Measurements from ENCODE around the gene PRRX2. TPM values are rescaled to one million over a fixed set of nuclear protein-coding genes. Genes with fewer than 3 reads are reported as not detected.

PRRX2 gene
- total and polyA plus RNA-seq, 2 experiments from 2014 or later, result 5.8 to 8.3 TPM

DNA sequence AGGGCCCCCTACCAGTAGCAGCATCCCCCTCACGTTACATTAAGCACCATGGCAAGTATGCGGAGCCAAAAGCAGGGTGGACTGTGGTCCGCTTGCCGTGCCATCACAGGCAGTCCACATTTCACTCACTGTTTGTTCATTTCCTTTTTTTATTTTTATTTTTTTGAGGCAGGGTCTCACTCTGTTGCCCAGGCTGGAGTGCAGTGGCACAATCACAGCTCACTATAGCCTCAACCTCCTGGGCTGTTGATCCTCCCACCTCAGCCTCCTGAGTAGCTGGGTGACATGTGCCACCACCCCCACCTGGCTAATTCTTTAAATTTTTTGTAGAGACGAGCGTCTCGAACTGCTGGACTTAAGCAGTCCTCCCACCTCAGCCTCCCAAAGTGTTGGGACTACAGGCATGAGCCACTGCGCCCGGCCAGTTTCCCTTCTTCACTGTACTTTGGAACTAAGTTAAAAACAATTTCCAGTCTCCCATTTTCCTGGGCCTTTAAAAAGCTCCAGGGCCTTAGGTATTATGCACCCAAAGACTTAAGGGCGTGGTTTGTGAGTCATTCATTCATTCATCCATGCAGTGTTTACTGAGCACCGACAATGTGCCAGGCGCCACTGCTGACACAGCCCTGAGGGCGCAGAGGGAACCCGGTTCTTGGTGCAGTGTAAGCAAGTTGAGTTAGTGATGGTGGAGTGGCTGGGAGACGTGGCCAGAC is 19.9 kb downstream of the PRRX2 start (continued):
- TF ChIP-seq, protein P1, sequence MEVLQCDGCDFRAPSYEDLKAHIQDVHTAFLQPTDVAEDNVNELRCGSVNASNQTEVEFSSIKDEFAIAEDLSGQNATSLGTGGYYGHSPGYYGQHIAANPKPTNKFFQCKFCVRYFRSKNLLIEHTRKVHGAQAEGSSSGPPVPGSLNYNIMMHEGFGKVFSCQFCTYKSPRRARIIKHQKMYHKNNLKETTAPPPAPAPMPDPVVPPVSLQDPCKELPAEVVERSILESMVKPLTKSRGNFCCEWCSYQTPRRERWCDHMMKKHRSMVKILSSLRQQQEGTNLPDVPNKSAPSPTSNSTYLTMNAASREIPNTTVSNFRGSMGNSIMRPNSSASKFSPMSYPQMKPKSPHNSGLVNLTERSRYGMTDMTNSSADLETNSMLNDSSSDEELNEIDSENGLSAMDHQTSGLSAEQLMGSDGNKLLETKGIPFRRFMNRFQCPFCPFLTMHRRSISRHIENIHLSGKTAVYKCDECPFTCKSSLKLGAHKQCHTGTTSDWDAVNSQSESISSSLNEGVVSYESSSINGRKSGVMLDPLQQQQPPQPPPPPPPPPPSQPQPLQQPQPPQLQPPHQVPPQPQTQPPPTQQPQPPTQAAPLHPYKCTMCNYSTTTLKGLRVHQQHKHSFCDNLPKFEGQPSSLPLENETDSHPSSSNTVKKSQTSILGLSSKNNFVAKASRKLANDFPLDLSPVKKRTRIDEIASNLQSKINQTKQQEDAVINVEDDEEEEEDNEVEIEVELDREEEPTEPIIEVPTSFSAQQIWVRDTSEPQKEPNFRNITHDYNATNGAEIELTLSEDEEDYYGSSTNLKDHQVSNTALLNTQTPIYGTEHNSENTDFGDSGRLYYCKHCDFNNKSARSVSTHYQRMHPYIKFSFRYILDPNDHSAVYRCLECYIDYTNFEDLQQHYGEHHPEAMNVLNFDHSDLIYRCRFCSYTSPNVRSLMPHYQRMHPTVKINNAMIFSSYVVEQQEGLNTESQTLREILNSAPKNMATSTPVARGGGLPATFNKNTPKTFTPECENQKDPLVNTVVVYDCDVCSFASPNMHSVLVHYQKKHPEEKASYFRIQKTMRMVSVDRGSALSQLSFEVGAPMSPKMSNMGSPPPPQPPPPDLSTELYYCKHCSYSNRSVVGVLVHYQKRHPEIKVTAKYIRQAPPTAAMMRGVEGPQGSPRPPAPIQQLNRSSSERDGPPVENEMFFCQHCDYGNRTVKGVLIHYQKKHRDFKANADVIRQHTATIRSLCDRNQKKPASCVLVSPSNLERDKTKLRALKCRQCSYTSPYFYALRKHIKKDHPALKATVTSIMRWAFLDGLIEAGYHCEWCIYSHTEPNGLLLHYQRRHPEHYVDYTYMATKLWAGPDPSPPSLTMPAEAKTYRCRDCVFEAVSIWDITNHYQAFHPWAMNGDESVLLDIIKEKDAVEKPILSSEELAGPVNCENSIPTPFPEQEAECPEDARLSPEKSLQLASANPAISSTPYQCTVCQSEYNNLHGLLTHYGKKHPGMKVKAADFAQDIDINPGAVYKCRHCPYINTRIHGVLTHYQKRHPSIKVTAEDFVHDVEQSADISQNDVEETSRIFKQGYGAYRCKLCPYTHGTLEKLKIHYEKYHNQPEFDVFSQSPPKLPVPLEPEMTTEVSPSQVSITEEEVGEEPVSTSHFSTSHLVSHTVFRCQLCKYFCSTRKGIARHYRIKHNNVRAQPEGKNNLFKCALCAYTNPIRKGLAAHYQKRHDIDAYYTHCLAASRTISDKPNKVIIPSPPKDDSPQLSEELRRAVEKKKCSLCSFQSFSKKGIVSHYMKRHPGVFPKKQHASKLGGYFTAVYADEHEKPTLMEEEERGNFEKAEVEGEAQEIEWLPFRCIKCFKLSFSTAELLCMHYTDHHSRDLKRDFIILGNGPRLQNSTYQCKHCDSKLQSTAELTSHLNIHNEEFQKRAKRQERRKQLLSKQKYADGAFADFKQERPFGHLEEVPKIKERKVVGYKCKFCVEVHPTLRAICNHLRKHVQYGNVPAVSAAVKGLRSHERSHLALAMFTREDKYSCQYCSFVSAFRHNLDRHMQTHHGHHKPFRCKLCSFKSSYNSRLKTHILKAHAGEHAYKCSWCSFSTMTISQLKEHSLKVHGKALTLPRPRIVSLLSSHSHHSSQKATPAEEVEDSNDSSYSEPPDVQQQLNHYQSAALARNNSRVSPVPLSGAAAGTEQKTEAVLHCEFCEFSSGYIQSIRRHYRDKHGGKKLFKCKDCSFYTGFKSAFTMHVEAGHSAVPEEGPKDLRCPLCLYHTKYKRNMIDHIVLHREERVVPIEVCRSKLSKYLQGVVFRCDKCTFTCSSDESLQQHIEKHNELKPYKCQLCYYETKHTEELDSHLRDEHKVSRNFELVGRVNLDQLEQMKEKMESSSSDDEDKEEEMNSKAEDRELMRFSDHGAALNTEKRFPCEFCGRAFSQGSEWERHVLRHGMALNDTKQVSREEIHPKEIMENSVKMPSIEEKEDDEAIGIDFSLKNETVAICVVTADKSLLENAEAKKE (CRISPR knock-in tag; IDR thresholded peaks at IDR 0.05), result no peak
- TF ChIP-seq, protein P2, sequence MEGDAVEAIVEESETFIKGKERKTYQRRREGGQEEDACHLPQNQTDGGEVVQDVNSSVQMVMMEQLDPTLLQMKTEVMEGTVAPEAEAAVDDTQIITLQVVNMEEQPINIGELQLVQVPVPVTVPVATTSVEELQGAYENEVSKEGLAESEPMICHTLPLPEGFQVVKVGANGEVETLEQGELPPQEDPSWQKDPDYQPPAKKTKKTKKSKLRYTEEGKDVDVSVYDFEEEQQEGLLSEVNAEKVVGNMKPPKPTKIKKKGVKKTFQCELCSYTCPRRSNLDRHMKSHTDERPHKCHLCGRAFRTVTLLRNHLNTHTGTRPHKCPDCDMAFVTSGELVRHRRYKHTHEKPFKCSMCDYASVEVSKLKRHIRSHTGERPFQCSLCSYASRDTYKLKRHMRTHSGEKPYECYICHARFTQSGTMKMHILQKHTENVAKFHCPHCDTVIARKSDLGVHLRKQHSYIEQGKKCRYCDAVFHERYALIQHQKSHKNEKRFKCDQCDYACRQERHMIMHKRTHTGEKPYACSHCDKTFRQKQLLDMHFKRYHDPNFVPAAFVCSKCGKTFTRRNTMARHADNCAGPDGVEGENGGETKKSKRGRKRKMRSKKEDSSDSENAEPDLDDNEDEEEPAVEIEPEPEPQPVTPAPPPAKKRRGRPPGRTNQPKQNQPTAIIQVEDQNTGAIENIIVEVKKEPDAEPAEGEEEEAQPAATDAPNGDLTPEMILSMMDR (conservative IDR thresholded peaks at IDR 0.05; ENCODE audit: low read depth in 2 of 2), result no peak
- TF ChIP-seq ZNF114 (CRISPR knock-in tag; IDR thresholded peaks at IDR 0.05), result no peak
- no peak for TF ChIP-seq POLR2AphosphoS5 (IDR thresholded peaks at IDR 0.05; ENCODE audit: low read depth)
- TF ChIP-seq STAT1 (IDR thresholded peaks at IDR 0.05; ENCODE audit: unreplicated experiment), result no peak
- TF ChIP-seq, protein P3, sequence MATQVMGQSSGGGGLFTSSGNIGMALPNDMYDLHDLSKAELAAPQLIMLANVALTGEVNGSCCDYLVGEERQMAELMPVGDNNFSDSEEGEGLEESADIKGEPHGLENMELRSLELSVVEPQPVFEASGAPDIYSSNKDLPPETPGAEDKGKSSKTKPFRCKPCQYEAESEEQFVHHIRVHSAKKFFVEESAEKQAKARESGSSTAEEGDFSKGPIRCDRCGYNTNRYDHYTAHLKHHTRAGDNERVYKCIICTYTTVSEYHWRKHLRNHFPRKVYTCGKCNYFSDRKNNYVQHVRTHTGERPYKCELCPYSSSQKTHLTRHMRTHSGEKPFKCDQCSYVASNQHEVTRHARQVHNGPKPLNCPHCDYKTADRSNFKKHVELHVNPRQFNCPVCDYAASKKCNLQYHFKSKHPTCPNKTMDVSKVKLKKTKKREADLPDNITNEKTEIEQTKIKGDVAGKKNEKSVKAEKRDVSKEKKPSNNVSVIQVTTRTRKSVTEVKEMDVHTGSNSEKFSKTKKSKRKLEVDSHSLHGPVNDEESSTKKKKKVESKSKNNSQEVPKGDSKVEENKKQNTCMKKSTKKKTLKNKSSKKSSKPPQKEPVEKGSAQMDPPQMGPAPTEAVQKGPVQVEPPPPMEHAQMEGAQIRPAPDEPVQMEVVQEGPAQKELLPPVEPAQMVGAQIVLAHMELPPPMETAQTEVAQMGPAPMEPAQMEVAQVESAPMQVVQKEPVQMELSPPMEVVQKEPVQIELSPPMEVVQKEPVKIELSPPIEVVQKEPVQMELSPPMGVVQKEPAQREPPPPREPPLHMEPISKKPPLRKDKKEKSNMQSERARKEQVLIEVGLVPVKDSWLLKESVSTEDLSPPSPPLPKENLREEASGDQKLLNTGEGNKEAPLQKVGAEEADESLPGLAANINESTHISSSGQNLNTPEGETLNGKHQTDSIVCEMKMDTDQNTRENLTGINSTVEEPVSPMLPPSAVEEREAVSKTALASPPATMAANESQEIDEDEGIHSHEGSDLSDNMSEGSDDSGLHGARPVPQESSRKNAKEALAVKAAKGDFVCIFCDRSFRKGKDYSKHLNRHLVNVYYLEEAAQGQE (IDR thresholded peaks at IDR 0.05; ENCODE audit: unreplicated experiment), result no peak

Measured in GM23338 (cell line).